KBM-7 (cell line): ENCODE measurements around the gene DGKB.
"Not testable (repeated sequence)": the region's sequence is repeated elsewhere in the genome, so short reads cannot be mapped to it uniquely, and the experiment has no call there.

ENCODE experiments used
- DNase-seq: peaks from one replicate; pipeline ENCODE4 v3.0.0-alpha.2; 2015
- in situ Hi-C: fragments of 300-500 bp; cut with MboI; formaldehyde crosslinking; loops from 2 replicates; pipeline ENCODE4 v1.14.3; 2020; ENCODE audit warnings: low sequenced_read_pairs, low pct_unique_long_range_greater_than_20kb, mixed read lengths

The DGKB gene

GRCh38 chr7:14305233-14305866 lies 597.2 kb downstream of the DGKB start:
- DNase-seq = no peak
- in situ Hi-C loops = no loop called here

GRCh38 chr7:14303536-14303935 lies 599.0 kb downstream of the DGKB start:
- no peak for DNase-seq
- in situ Hi-C loops = no loop called here

- no peak for DNase-seq
- in situ Hi-C loops = no loop called here
Measured at GRCh38 chr7:14294637-14295036, 607.9 kb downstream of the DGKB start.

GRCh38 chr7:14293434-14293833 lies 609.1 kb downstream of the DGKB start:
- no peak for DNase-seq

GRCh38 chr7:14292737-14293136 lies 609.8 kb downstream of the DGKB start:
- no peak for DNase-seq
- in situ Hi-C loops = no loop called here

More at GRCh38 chr7:14293434-14293833, 609.1 kb downstream of the DGKB start:
- in situ Hi-C loops = no loop called here

GRCh38 chr7:14289957-14290356 lies 612.6 kb downstream of the DGKB start:
- DNase-seq = no peak
- in situ Hi-C loops = no loop called here

- no peak for DNase-seq
- in situ Hi-C loops = no loop called here
Measured at GRCh38 chr7:14288701-14289100, 613.9 kb downstream of the DGKB start.

GRCh38 chr7:14287398-14287797 lies 615.2 kb downstream of the DGKB start:
- no peak for DNase-seq

GRCh38 chr7:14286036-14286435 lies 616.5 kb downstream of the DGKB start:
- DNase-seq = no peak
- in situ Hi-C loops = no loop called here

More at GRCh38 chr7:14287398-14287797, 615.2 kb downstream of the DGKB start:
- in situ Hi-C loops = no loop called here

GRCh38 chr7:14279065-14279871 lies 623.3 kb downstream of the DGKB start:
- in situ Hi-C loops, DNase-seq: not testable (repeated sequence)

- in situ Hi-C loops = no loop called here
- no peak for DNase-seq
Measured at GRCh38 chr7:14275356-14275755, 627.2 kb downstream of the DGKB start.

GRCh38 chr7:14271441-14271840 lies 631.1 kb downstream of the DGKB start:
- in situ Hi-C loops = no loop called here
- DNase-seq = no peak

GRCh38 chr7:14270099-14270498 lies 632.5 kb downstream of the DGKB start:
- no peak for DNase-seq
- in situ Hi-C loops = no loop called here

GRCh38 chr7:14260011-14260410 lies 642.5 kb downstream of the DGKB start:
- in situ Hi-C loops = no loop called here
- DNase-seq = no peak

GRCh38 chr7:14258861-14259260 lies 643.7 kb downstream of the DGKB start:
- in situ Hi-C loops = no loop called here
- no peak for DNase-seq

- no peak for DNase-seq
- in situ Hi-C loops = no loop called here
Measured at GRCh38 chr7:14258441-14258840, 644.1 kb downstream of the DGKB start.

- in situ Hi-C loops = no loop called here
- DNase-seq = no peak
Measured at GRCh38 chr7:14252458-14252857, 650.1 kb downstream of the DGKB start.

GRCh38 chr7:14242175-14242574 lies 660.4 kb downstream of the DGKB start:
- in situ Hi-C loops = no loop called here

GRCh38 chr7:14236834-14237233 lies 665.7 kb downstream of the DGKB start:
- in situ Hi-C loops = no loop called here
- no peak for DNase-seq

More at GRCh38 chr7:14242175-14242574, 660.4 kb downstream of the DGKB start:
- DNase-seq = no peak

GRCh38 chr7:14235056-14235455 lies 667.5 kb downstream of the DGKB start:
- in situ Hi-C loops = no loop called here
- no peak for DNase-seq
